Skeletal muscle tissue (tissue), 4 donors: ENCODE data around the gene CNTFR. TPM values are rescaled to one million over a fixed set of nuclear protein-coding genes. Genes with fewer than 3 reads are reported as not detected.

Experiments
- H3K27ac ChIP-seq: one replicate; pipeline ENCODE4 v1.7.0; 2013; ENCODE audit warnings: mild to moderate bottlenecking, low read depth, low read length, inconsistent platforms
- H3K27me3 ChIP-seq, 3 donors: one replicate each; pipeline ENCODE4 v1.7.0; 2013; ENCODE audit warnings: low read length in 3 of 3; ENCODE audit not compliant: control insufficient read depth in 3 of 3, insufficient read depth in 3 of 3
- H3K36me3 ChIP-seq, 3 donors: one replicate each; pipeline ENCODE4 v1.7.0; 2013; ENCODE audit warnings: low read length in 3 of 3; ENCODE audit not compliant: control insufficient read depth in 3 of 3, insufficient read depth in 3 of 3
- H3K4me1 ChIP-seq, 3 donors: one replicate each; pipeline ENCODE4 v1.7.0; 2013; ENCODE audit warnings: low read length in 3 of 3, mild to moderate bottlenecking in 3 of 3; ENCODE audit not compliant: control insufficient read depth in 3 of 3, insufficient read depth in 3 of 3
- H3K4me3 ChIP-seq, 3 donors: one replicate each; pipeline ENCODE4 v1.7.0; 2013; ENCODE audit warnings: low read length in 3 of 3
- H3K9ac ChIP-seq, 3 donors: one replicate each; pipeline ENCODE4 v1.7.0; 2013; ENCODE audit warnings: low read length in 3 of 3, mild to moderate bottlenecking in 3 of 3, moderate library complexity in 2 of 3, low read depth in 1 of 3
- H3K9me3 ChIP-seq, 3 donors: one replicate each; pipeline ENCODE4 v1.7.0; 2013; ENCODE audit warnings: low read length in 3 of 3; ENCODE audit not compliant: control insufficient read depth in 3 of 3
- total RNA-seq: library from RNA; depleted of rRNA; stranded (reverse); fragments of >200 nt; gene quantifications from one replicate; pipeline ENCODE4 v1.2.3, GENCODE V29; 2014
- donor health status: Osteomylitis.

The CNTFR gene
- total RNA-seq, 1 donor from 2014 or later = 3.1 TPM

GRCh38 chr9:34606190-34606589, 16.7 kb upstream of the CNTFR start:
- no peaks in the 10 kb centered on the region for H3K27me3 ChIP-seq
- H3K9me3 ChIP-seq = no peaks in the 10 kb centered on the region
- no peak overlapping the region for H3K4me3 ChIP-seq
- no peak overlapping the region for H3K27ac ChIP-seq
- H3K9ac ChIP-seq = no peak overlapping the region
- H3K36me3 ChIP-seq = peaks cover 0 to 4% (median 0%) of the 10 kb centered on the region in 3 donors
- H3K4me1 ChIP-seq = peaks cover 14 to 27% (median 21%) of the 10 kb centered on the region in 3 donors

- no peak overlapping the region for H3K9ac ChIP-seq
- H3K4me1 ChIP-seq = peaks cover 0 to 11% (median 6%) of the 10 kb centered on the region in 3 donors
- H3K9me3 ChIP-seq = no peaks in the 10 kb centered on the region
- no peaks in the 10 kb centered on the region for H3K27me3 ChIP-seq
- H3K27ac ChIP-seq = no peak overlapping the region
- no peak overlapping the region for H3K4me3 ChIP-seq
- H3K36me3 ChIP-seq = no peaks in the 10 kb centered on the region
These were observed 14.2 kb upstream of the CNTFR start for GRCh38 chr9:34603610-34604231.

- H3K9ac ChIP-seq = no peak overlapping the region
- H3K4me1 ChIP-seq = peaks cover 0 to 11% (median 11%) of the 10 kb centered on the region in 3 donors
- H3K27ac ChIP-seq = no peak overlapping the region
- no peaks in the 10 kb centered on the region for H3K36me3 ChIP-seq
- H3K27me3 ChIP-seq = no peaks in the 10 kb centered on the region
- H3K9me3 ChIP-seq = no peaks in the 10 kb centered on the region
- no peak overlapping the region for H3K4me3 ChIP-seq
These were observed 12.5 kb upstream of the CNTFR start for GRCh38 chr9:34601937-34602573.

GRCh38 chr9:34600908-34601307, 11.4 kb upstream of the CNTFR start:
- Histone ChIP-seq H3K27ac (no peak overlapping the region), H3K9ac (no peak overlapping the region), H3K4me3 (no peak overlapping the region), H3K36me3 (no peaks in the 10 kb centered on the region), H3K9me3 (no peaks in the 10 kb centered on the region), H3K27me3 (no peaks in the 10 kb centered on the region), H3K4me1 (peaks cover 5 to 23% (median 22%) of the 10 kb centered on the region in 3 donors)

GRCh38 chr9:34599546-34599945, 10.0 kb upstream of the CNTFR start:
- Histone ChIP-seq H3K4me3 (no peak overlapping the region), H3K27me3 (no peaks in the 10 kb centered on the region), H3K9ac (peak overlapping the region in 1 of 3 donors; percentile 7), H3K4me1 (peaks cover 12 to 28% (median 28%) of the 10 kb centered on the region in 3 donors), H3K36me3 (no peaks in the 10 kb centered on the region), H3K9me3 (no peaks in the 10 kb centered on the region), H3K27ac (no peak overlapping the region)

GRCh38 chr9:34594177-34594576, 4.7 kb upstream of the CNTFR start:
- H3K9ac ChIP-seq = peak overlapping the region in 1 of 3 donors; percentile 53
- H3K4me1 ChIP-seq = peaks cover 47 to 64% (median 63%) of the 10 kb centered on the region in 3 donors
- H3K27me3 ChIP-seq = peaks cover 0 to 4% (median 0%) of the 10 kb centered on the region in 3 donors
- H3K9me3 ChIP-seq = no peaks in the 10 kb centered on the region
- peak overlapping the region; percentile 57 for H3K27ac ChIP-seq
- H3K4me3 ChIP-seq = no peak overlapping the region
- H3K36me3 ChIP-seq = no peaks in the 10 kb centered on the region

- Histone ChIP-seq H3K9ac (peak overlapping the region; percentile 54 to 73 (median 70)), H3K4me3 (peak overlapping the region; percentile 14 to 38 (median 36)), H3K4me1 (peaks cover 55 to 75% (median 75%) of the 10 kb centered on the region in 3 donors), H3K27ac (peak overlapping the region; percentile 57), H3K36me3 (no peaks in the 10 kb centered on the region), H3K9me3 (no peaks in the 10 kb centered on the region), H3K27me3 (peaks cover 0 to 10% (median 4%) of the 10 kb centered on the region in 3 donors)
These were observed 3.5 kb upstream of the CNTFR start for GRCh38 chr9:34592895-34593601.

- H3K4me3 ChIP-seq = peak overlapping the region; percentile 4 to 53 (median 29)
- H3K27me3 ChIP-seq = peaks cover 0 to 14% (median 5%) of the 10 kb centered on the region in 3 donors
- H3K4me1 ChIP-seq = peaks cover 55 to 81% (median 77%) of the 10 kb centered on the region in 3 donors
- H3K36me3 ChIP-seq = no peaks in the 10 kb centered on the region
- H3K27ac ChIP-seq = peak overlapping the region; percentile 57
- peak overlapping the region; percentile 4 to 51 (median 47) for H3K9ac ChIP-seq
- no peaks in the 10 kb centered on the region for H3K9me3 ChIP-seq
These were observed 2.7 kb upstream of the CNTFR start for GRCh38 chr9:34591917-34592866.

- Histone ChIP-seq H3K27ac (peak overlapping the region; percentile 57), H3K27me3 (peaks cover 2 to 14% (median 5%) of the 10 kb centered on the region in 3 donors), H3K9ac (peak overlapping the region in 2 of 3 donors; percentile 23 to 33), H3K36me3 (no peaks in the 10 kb centered on the region), H3K4me3 (peak overlapping the region; percentile 45 to 53 (median 52)), H3K4me1 (peaks cover 55 to 82% (median 76%) of the 10 kb centered on the region in 3 donors), H3K9me3 (no peaks in the 10 kb centered on the region)
These were observed 1.9 kb upstream of the CNTFR start for GRCh38 chr9:34591248-34591916.
